ENCODE measurements around the gene CEP41. TPM values are rescaled to one million over a fixed set of nuclear protein-coding genes. Genes with fewer than 3 reads are reported as not detected.

CEP41 gene
- total RNA-seq, 2 donors from 2014 or later: 3.2 to 6.0 TPM

GRCh38 chr7:130444751-130445407, 4.1 kb upstream of the CEP41 start:
- DNase-seq: no peak
- no peak overlapping the region for H3K4me3 Mint-ChIP-seq
- H3K27ac Mint-ChIP-seq: no peak overlapping the region
- H3K36me3 Mint-ChIP-seq (ENCODE audit: low read depth): peaks cover 3% of the 10 kb centered on the region
- H3K4me1 Mint-ChIP-seq: peaks cover 14% of the 10 kb centered on the region
- no peaks in the 10 kb centered on the region for H3K9me3 ChIP-seq (ENCODE audit: control insufficient read depth, low read length, poor library complexity, severe bottlenecking)
- H3K27me3 Mint-ChIP-seq: peaks cover 14% of the 10 kb centered on the region
- ATAC-seq: no peak

- DNase-seq: no peak
- Mint-ChIP-seq H3K27ac (no peak overlapping the region), H3K4me3 (no peak overlapping the region), H3K4me1 (peaks cover 14% of the 10 kb centered on the region), H3K27me3 (peaks cover 14% of the 10 kb centered on the region), H3K36me3 (ENCODE audit: low read depth) (peaks cover 3% of the 10 kb centered on the region)
- no peaks in the 10 kb centered on the region for H3K9me3 ChIP-seq (ENCODE audit: control insufficient read depth, low read length, poor library complexity, severe bottlenecking)
- ATAC-seq: no peak
Measured at GRCh38 chr7:130444234-130444633, 3.4 kb upstream of the CEP41 start.

- no peak for ATAC-seq
Measured at GRCh38 chr7:130442601-130443000, 1.8 kb upstream of the CEP41 start.

GRCh38 chr7:130441408-130441869, 623 bp upstream of the CEP41 start:
- Mint-ChIP-seq H3K4me3 (peak overlapping the region; percentile 94), H3K27ac (peak overlapping the region; percentile 83), H3K36me3 (ENCODE audit: low read depth) (peaks cover 3% of the 10 kb centered on the region), H3K4me1 (peaks cover 16% of the 10 kb centered on the region), H3K27me3 (peaks cover 13% of the 10 kb centered on the region)
- no peaks in the 10 kb centered on the region for H3K9me3 ChIP-seq (ENCODE audit: control insufficient read depth, low read length, poor library complexity, severe bottlenecking)
- ATAC-seq (no peak), DNase-seq (no peak)

More at GRCh38 chr7:130442601-130443000, 1.8 kb upstream of the CEP41 start:
- peaks cover 14% of the 10 kb centered on the region for H3K4me1 Mint-ChIP-seq
- no peak for DNase-seq
- H3K36me3 Mint-ChIP-seq (ENCODE audit: low read depth): peaks cover 3% of the 10 kb centered on the region
- H3K4me3 Mint-ChIP-seq: no peak overlapping the region
- no peak overlapping the region for H3K27ac Mint-ChIP-seq
- no peaks in the 10 kb centered on the region for H3K9me3 ChIP-seq (ENCODE audit: control insufficient read depth, low read length, poor library complexity, severe bottlenecking)
- H3K27me3 Mint-ChIP-seq: peaks cover 14% of the 10 kb centered on the region

GRCh38 chr7:130436253-130436652, 4.6 kb downstream of the CEP41 start:
- Mint-ChIP-seq H3K4me3 (no peak overlapping the region), H3K4me1 (peaks cover 7% of the 10 kb centered on the region), H3K36me3 (ENCODE audit: low read depth) (peaks cover 3% of the 10 kb centered on the region), H3K27ac (no peak overlapping the region), H3K27me3 (no peaks in the 10 kb centered on the region)
- no peak for DNase-seq
- no peaks in the 10 kb centered on the region for H3K9me3 ChIP-seq (ENCODE audit: control insufficient read depth, low read length, poor library complexity, severe bottlenecking)
- ATAC-seq: no peak

- Mint-ChIP-seq H3K36me3 (ENCODE audit: low read depth) (no peaks in the 10 kb centered on the region), H3K27ac (no peak overlapping the region)
Measured at GRCh38 chr7:130435311-130435854, 5.4 kb downstream of the CEP41 start.

GRCh38 chr7:130433301-130433700, 7.5 kb downstream of the CEP41 start:
- Mint-ChIP-seq H3K27me3 (no peaks in the 10 kb centered on the region), H3K4me1 (peaks cover 2% of the 10 kb centered on the region), H3K27ac (no peak overlapping the region), H3K36me3 (ENCODE audit: low read depth) (no peaks in the 10 kb centered on the region), H3K4me3 (no peak overlapping the region)
- H3K9me3 ChIP-seq (ENCODE audit: control insufficient read depth, low read length, poor library complexity, severe bottlenecking): no peaks in the 10 kb centered on the region
- DNase-seq (no peak), ATAC-seq (no peak)

More at GRCh38 chr7:130435311-130435854, 5.4 kb downstream of the CEP41 start:
- H3K4me1 Mint-ChIP-seq: peaks cover 2% of the 10 kb centered on the region
- H3K27me3 Mint-ChIP-seq: no peaks in the 10 kb centered on the region
- no peak overlapping the region for H3K4me3 Mint-ChIP-seq
- no peaks in the 10 kb centered on the region for H3K9me3 ChIP-seq (ENCODE audit: control insufficient read depth, low read length, poor library complexity, severe bottlenecking)
- DNase-seq (no peak), ATAC-seq (no peak)

GRCh38 chr7:130432886-130433285, 7.9 kb downstream of the CEP41 start:
- no peak overlapping the region for H3K27ac Mint-ChIP-seq

GRCh38 chr7:130430841-130431666, 9.8 kb downstream of the CEP41 start:
- no peaks in the 10 kb centered on the region for H3K9me3 ChIP-seq (ENCODE audit: control insufficient read depth, low read length, poor library complexity, severe bottlenecking)
- no peak for ATAC-seq
- Mint-ChIP-seq H3K36me3 (ENCODE audit: low read depth) (no peaks in the 10 kb centered on the region), H3K27ac (no peak overlapping the region), H3K4me3 (no peak overlapping the region), H3K4me1 (peaks cover 5% of the 10 kb centered on the region), H3K27me3 (no peaks in the 10 kb centered on the region)
- no peak for DNase-seq

More at GRCh38 chr7:130432886-130433285, 7.9 kb downstream of the CEP41 start:
- DNase-seq (no peak), ATAC-seq (no peak)
- Mint-ChIP-seq H3K4me3 (no peak overlapping the region), H3K36me3 (ENCODE audit: low read depth) (no peaks in the 10 kb centered on the region), H3K4me1 (peaks cover 2% of the 10 kb centered on the region), H3K27me3 (no peaks in the 10 kb centered on the region)
- no peaks in the 10 kb centered on the region for H3K9me3 ChIP-seq (ENCODE audit: control insufficient read depth, low read length, poor library complexity, severe bottlenecking)

GRCh38 chr7:130430115-130430514, 10.7 kb downstream of the CEP41 start:
- Mint-ChIP-seq H3K27me3 (no peaks in the 10 kb centered on the region), H3K36me3 (ENCODE audit: low read depth) (no peaks in the 10 kb centered on the region), H3K4me3 (no peak overlapping the region), H3K4me1 (peaks cover 8% of the 10 kb centered on the region), H3K27ac (no peak overlapping the region)
- no peaks in the 10 kb centered on the region for H3K9me3 ChIP-seq (ENCODE audit: control insufficient read depth, low read length, poor library complexity, severe bottlenecking)
- ATAC-seq (no peak), DNase-seq (no peak)

- no peaks in the 10 kb centered on the region for H3K27me3 Mint-ChIP-seq
- no peaks in the 10 kb centered on the region for H3K36me3 Mint-ChIP-seq (ENCODE audit: low read depth)
- no peak overlapping the region for H3K27ac Mint-ChIP-seq
- DNase-seq: no peak
- no peak overlapping the region for H3K4me3 Mint-ChIP-seq
- ATAC-seq: no peak
- H3K9me3 ChIP-seq (ENCODE audit: control insufficient read depth, low read length, poor library complexity, severe bottlenecking): no peaks in the 10 kb centered on the region
- H3K4me1 Mint-ChIP-seq: peaks cover 8% of the 10 kb centered on the region
Measured at GRCh38 chr7:130429019-130429418, 11.8 kb downstream of the CEP41 start.

- H3K27me3 Mint-ChIP-seq: no peaks in the 10 kb centered on the region
- no peaks in the 10 kb centered on the region for H3K9me3 ChIP-seq (ENCODE audit: control insufficient read depth, low read length, poor library complexity, severe bottlenecking)
- no peak for DNase-seq
- peak; percentile 64 for ATAC-seq
- no peak overlapping the region for H3K4me3 Mint-ChIP-seq
- no peak overlapping the region for H3K27ac Mint-ChIP-seq
- peaks cover 8% of the 10 kb centered on the region for H3K4me1 Mint-ChIP-seq
- no peaks in the 10 kb centered on the region for H3K36me3 Mint-ChIP-seq (ENCODE audit: low read depth)
Measured at GRCh38 chr7:130426564-130426963, 14.3 kb downstream of the CEP41 start.

- Mint-ChIP-seq H3K4me3 (no peak overlapping the region), H3K4me1 (peaks cover 8% of the 10 kb centered on the region)
Measured at GRCh38 chr7:130425796-130426195, 15.0 kb downstream of the CEP41 start.

More at GRCh38 chr7:130425796-130426195, 15.0 kb downstream of the CEP41 start:
- ATAC-seq: no peak
- no peak overlapping the region for H3K27ac Mint-ChIP-seq
- H3K27me3 Mint-ChIP-seq: no peaks in the 10 kb centered on the region
- no peak for DNase-seq
- no peaks in the 10 kb centered on the region for H3K9me3 ChIP-seq (ENCODE audit: control insufficient read depth, low read length, poor library complexity, severe bottlenecking)
- H3K36me3 Mint-ChIP-seq (ENCODE audit: low read depth): no peaks in the 10 kb centered on the region
